GM23338 (cell line): ENCODE data around the gene MYO3B. TPM values are rescaled to one million over a fixed set of nuclear protein-coding genes. Genes with fewer than 3 reads are reported as not detected.

Experiments used
- ATAC-seq: fragments of 200-7000 bp; cut with Tn5 transposase; 3 replicates; pipeline ENCODE4 v1.9.1; 2020
- DNase-seq: peaks from one replicate; pipeline ENCODE4 v3.0.0-alpha.2; 2015; ENCODE audit warnings: low spot score
- H2AFZ ChIP-seq: fragments of 200-600 bp; sonication (generic); 2 replicates; pipeline ENCODE4 v1.8.0; 2016; ENCODE audit warnings: antibody characterized with exemption, mild to moderate bottlenecking, moderate library complexity
- H3F3A ChIP-seq: fragments of 200-600 bp; sonication (generic); replicated peaks from 2 replicates; pipeline ENCODE4 v1.8.0; 2017; ENCODE audit warnings: antibody characterized with exemption, mixed run types, low read depth
- H3K27ac ChIP-seq: fragments of 200-600 bp; sonication (generic); 2 replicates; pipeline ENCODE4 v1.6.1; 2016; ENCODE audit warnings: low read depth
- H3K27me3 ChIP-seq: fragments of 200-600 bp; sonication (generic); 2 replicates; pipeline ENCODE4 v1.8.0; 2016; ENCODE audit warnings: mild to moderate bottlenecking, mixed run types, moderate library complexity; ENCODE audit not compliant: insufficient read depth
- H3K36me3 ChIP-seq: fragments of 200-600 bp; sonication (generic); 2 replicates; pipeline ENCODE4 v1.8.0; 2016; ENCODE audit warnings: mild to moderate bottlenecking; ENCODE audit not compliant: insufficient read depth
- H3K4me1 ChIP-seq: fragments of 200-600 bp; sonication (generic); 2 replicates; pipeline ENCODE4 v1.8.0; 2016; ENCODE audit warnings: mild to moderate bottlenecking, moderate library complexity; ENCODE audit not compliant: insufficient read depth
- H3K4me2 ChIP-seq: fragments of 200-600 bp; sonication (generic); 2 replicates; pipeline ENCODE4 v1.7.1; 2017; ENCODE audit warnings: mixed run types
- H3K4me3 ChIP-seq: fragments of 200-600 bp; sonication (generic); 2 replicates; pipeline ENCODE4 v1.6.1; 2016; ENCODE audit warnings: mixed run types
- H3K79me2 ChIP-seq: fragments of 200-600 bp; sonication (generic); replicated peaks from 2 replicates; pipeline ENCODE4 v1.8.0; 2017; ENCODE audit warnings: mild to moderate bottlenecking; ENCODE audit not compliant: insufficient read depth
- H3K9me2 ChIP-seq: fragments of 200-600 bp; sonication (generic); 2 replicates; pipeline ENCODE4 v1.8.0; 2017; ENCODE audit not compliant: insufficient read depth
- H4K20me1 ChIP-seq: fragments of 200-600 bp; sonication (generic); replicated peaks from 2 replicates; pipeline ENCODE4 v1.8.0; 2017; ENCODE audit warnings: mild to moderate bottlenecking; ENCODE audit not compliant: insufficient read depth
- H3K27ac Mint-ChIP-seq: 2 replicates; pipeline ENCODE4 v1.8.0; 2020; ENCODE audit warnings: inconsistent platforms, mild to moderate bottlenecking, moderate library complexity, mixed read lengths
- H3K27me3 Mint-ChIP-seq: 3 replicates; pipeline ENCODE4 v1.8.0; 2022; ENCODE audit warnings: low read depth, mild to moderate bottlenecking, moderate library complexity, mixed read lengths, inconsistent platforms; ENCODE audit not compliant: insufficient read depth, poor library complexity
- H3K36me3 Mint-ChIP-seq: 3 replicates; pipeline ENCODE4 v1.8.0; 2021; ENCODE audit warnings: low read depth, mild to moderate bottlenecking, inconsistent platforms, moderate library complexity, mixed read lengths
- H3K4me1 Mint-ChIP-seq: 3 replicates; pipeline ENCODE4 v1.8.0; 2020; ENCODE audit warnings: mild to moderate bottlenecking, inconsistent platforms, mixed read lengths
- H3K4me3 Mint-ChIP-seq: 3 replicates; pipeline ENCODE4 v1.8.0; 2021; ENCODE audit warnings: moderate library complexity, mild to moderate bottlenecking, inconsistent platforms, mixed read lengths
- H3K9me3 Mint-ChIP-seq: 3 replicates; pipeline ENCODE4 v1.8.0; 2020; ENCODE audit warnings: moderate library complexity, mild to moderate bottlenecking, inconsistent platforms, mixed read lengths
- CREB1 ChIP-seq: fragments of 250-450 bp; sonication (Bioruptor Pico); IDR thresholded peaks from 2 replicates; pipeline ENCODE4 v1.5.0; 2020; ENCODE audit warnings: low read depth, mild to moderate bottlenecking, moderate library complexity
- EZH2 ChIP-seq: fragments of 200-600 bp; sonication (generic); IDR thresholded peaks from one replicate; pipeline ENCODE4 v1.8.0; 2017; ENCODE audit warnings: antibody characterized with exemption, mild to moderate bottlenecking, low read depth; ENCODE audit not compliant: unreplicated experiment
- EZH2phosphoT487 ChIP-seq: fragments of 200-600 bp; sonication (generic); IDR thresholded peaks from one replicate; pipeline ENCODE4 v1.8.1; 2018; ENCODE audit warnings: antibody characterized with exemption; ENCODE audit not compliant: unreplicated experiment
- POLR2AphosphoS5 ChIP-seq: IDR thresholded peaks from 2 replicates; pipeline ENCODE4 v1.6.1; 2016; ENCODE audit warnings: antibody characterized with exemption, low read depth
- REST ChIP-seq: IDR thresholded peaks from one replicate; pipeline ENCODE4 v1.6.1; 2018; ENCODE audit warnings: antibody characterized with exemption; ENCODE audit not compliant: unreplicated experiment
- STAT1 ChIP-seq: IDR thresholded peaks from one replicate; pipeline ENCODE4 v1.6.1; 2016; ENCODE audit warnings: antibody characterized with exemption; ENCODE audit not compliant: unreplicated experiment
- ZNF331 ChIP-seq: fragments of 250-450 bp; sonication (Bioruptor Pico); IDR thresholded peaks from 2 replicates; pipeline ENCODE4 v1.5.0; 2020; ENCODE audit warnings: low read depth, mild to moderate bottlenecking, moderate library complexity
- ZNF462 ChIP-seq: fragments of 250-450 bp; sonication (Bioruptor Pico); IDR thresholded peaks from 2 replicates; pipeline ENCODE4 v1.5.0; 2020; ENCODE audit warnings: mild to moderate bottlenecking, moderate library complexity
- polyA plus RNA-seq: library from polyadenylated mRNA; unstranded; fragments of >200 nt; fragmentation: Nextera tagmentation; extraction: Ambion mirVana; gene quantifications from 2 replicates; pipeline ENCODE4 v1.2.1, GENCODE V29; 2016
- total RNA-seq: library from RNA; depleted of rRNA; stranded (reverse); fragments of >200 nt; shearing (Covaris generic); gene quantifications from 2 replicates; pipeline ENCODE4 v1.2.3, GENCODE V29; 2014

Gene MYO3B
- total and polyA plus RNA-seq, 2 experiments from 2014 or later, result 0.42 TPM; not detected in 1

GRCh38 chr2:170245312-170245711 lies 67.4 kb downstream of the MYO3B start:
- Histone ChIP-seq H3K79me2 (no peaks in the 10 kb centered on the region), H4K20me1 (no peaks in the 10 kb centered on the region), H3F3A (no peaks in the 10 kb centered on the region), H3K4me2 (no peak overlapping the region), H3K4me3 (no peak overlapping the region), H3K27me3 (no peaks in the 10 kb centered on the region), H3K36me3 (no peaks in the 10 kb centered on the region), H3K9me2 (0 out of 2 replicates have a peak, but pooled peaks cover 7% of the 10 kb centered on the region), H3K27ac (no peak overlapping the region), H3K4me1 (peaks cover 4% of the 10 kb centered on the region; the same call in 1 of the 2 replicates), H2AFZ (no peak overlapping the region)
- TF ChIP-seq EZH2phosphoT487 (no peak), REST (no peak)
- H3K36me3 Mint-ChIP-seq, result no peaks in the 10 kb centered on the region
- H3K4me1 Mint-ChIP-seq, result peaks cover 3% of the 10 kb centered on the region; the same call in 2 of the 3 replicates
- DNase-seq, result no peak
- no peak overlapping the region for H3K27ac Mint-ChIP-seq
- peaks cover 2% of the 10 kb centered on the region for H3K27me3 Mint-ChIP-seq
- no peaks in the 10 kb centered on the region for H3K9me3 Mint-ChIP-seq
- no peak overlapping the region for H3K4me3 Mint-ChIP-seq
- no peak for ATAC-seq

- Histone ChIP-seq H2AFZ (no peak overlapping the region), H3K4me2 (no peak overlapping the region), H3K4me1 (no peaks in the 10 kb centered on the region), H3K9me2 (0 out of 2 replicates have a peak, but pooled peaks cover 12% of the 10 kb centered on the region), H3F3A (no peaks in the 10 kb centered on the region), H3K27me3 (no peaks in the 10 kb centered on the region), H3K36me3 (no peaks in the 10 kb centered on the region), H3K79me2 (no peaks in the 10 kb centered on the region), H3K4me3 (no peak overlapping the region), H4K20me1 (no peaks in the 10 kb centered on the region), H3K27ac (no peak overlapping the region)
- Mint-ChIP-seq H3K27ac (no peak overlapping the region), H3K4me1 (no peaks in the 10 kb centered on the region), H3K27me3 (peaks cover 2% of the 10 kb centered on the region), H3K36me3 (no peaks in the 10 kb centered on the region), H3K9me3 (no peaks in the 10 kb centered on the region), H3K4me3 (no peak overlapping the region)
- ATAC-seq (no peak), DNase-seq (no peak)
- TF ChIP-seq POLR2AphosphoS5 (no peak), CREB1 (no peak), STAT1 (no peak), EZH2 (no peak), ZNF331 (CRISPR knock-in tag) (no peak)
Observed at GRCh38 chr2:170247333-170247732, 69.4 kb downstream of the MYO3B start.

- no peaks in the 10 kb centered on the region for H3K79me2 ChIP-seq
- H3K4me1 ChIP-seq, result no peaks in the 10 kb centered on the region
- no peaks in the 10 kb centered on the region for H4K20me1 ChIP-seq
- H3K27me3 ChIP-seq, result no peaks in the 10 kb centered on the region
- Mint-ChIP-seq H3K27ac (no peak overlapping the region), H3K4me3 (no peak overlapping the region), H3K27me3 (peaks cover 2% of the 10 kb centered on the region), H3K36me3 (no peaks in the 10 kb centered on the region), H3K9me3 (no peaks in the 10 kb centered on the region), H3K4me1 (no peaks in the 10 kb centered on the region)
- no peaks in the 10 kb centered on the region for H3K36me3 ChIP-seq
- H3K4me3 ChIP-seq, result no peak overlapping the region
- H2AFZ ChIP-seq, result no peak overlapping the region
- peaks cover 13% of the 10 kb centered on the region; the same call in 1 of the 2 replicates for H3K9me2 ChIP-seq
- ATAC-seq, result no peak
- H3K27ac ChIP-seq, result no peak overlapping the region
- H3K4me2 ChIP-seq, result no peak overlapping the region
- no peak for DNase-seq
- no peaks in the 10 kb centered on the region for H3F3A ChIP-seq
- TF ChIP-seq ZNF331 (CRISPR knock-in tag) (no peak), ZNF462 (CRISPR knock-in tag) (no peak)
Observed at GRCh38 chr2:170247882-170248393, 70.0 kb downstream of the MYO3B start.
